ENCODE results near the gene BCR.

DNA sequence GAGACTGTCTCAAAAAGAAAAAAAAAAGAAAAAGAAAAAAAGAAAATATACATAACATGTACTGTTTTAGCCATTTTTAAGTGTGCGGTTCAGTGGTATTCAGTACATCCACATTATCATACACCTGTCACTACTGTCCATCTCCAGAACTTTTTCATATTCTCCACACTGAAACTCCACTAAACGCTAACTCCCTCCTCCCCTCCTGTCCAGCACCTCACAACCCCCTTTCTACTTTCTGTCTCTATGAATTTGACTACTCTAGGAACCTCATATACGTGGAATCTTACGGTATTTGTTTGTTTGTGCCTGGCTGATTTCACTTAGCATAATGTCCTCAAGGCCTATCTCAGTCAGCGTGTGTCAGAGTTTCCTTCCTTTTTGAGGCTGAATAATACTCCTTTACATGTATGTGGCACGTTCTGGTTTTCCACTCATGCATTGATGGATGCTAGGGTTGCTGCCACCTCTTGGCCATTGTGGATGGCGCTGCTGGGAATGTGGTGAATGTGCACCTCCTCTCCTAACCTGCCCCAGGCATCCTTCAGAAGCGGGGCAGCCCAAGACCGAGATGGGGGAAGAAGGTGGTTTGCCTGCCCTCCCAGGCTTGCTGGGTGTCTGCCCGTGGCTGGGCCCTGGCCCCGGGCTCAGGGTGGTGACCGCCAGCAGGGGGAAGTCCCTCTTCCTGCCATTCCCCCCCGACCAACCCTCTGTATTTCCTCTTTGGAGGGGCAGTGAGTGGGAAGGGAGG is 60.5 kb downstream of the BCR start:
- no peak for TF ChIP-seq POLR2A (IDR thresholded peaks at IDR 0.05; ENCODE audit: low read depth, low read length)
- no peak for TF ChIP-seq POLR2AphosphoS5 (IDR thresholded peaks at IDR 0.05; ENCODE audit: low read depth, low read length)

All from GM12892 (cell line).